GM18507 (cell line): Measurements from ENCODE around the gene SPATA31C2.
"Not testable (repeated sequence)": the region's sequence is repeated elsewhere in the genome, so short reads cannot be mapped to it uniquely, and the experiment has no call there.

Experiments used
- DNase-seq: peaks from one replicate; pipeline ENCODE4 v3.0.0; 2011; ENCODE audit warnings: low read depth; ENCODE audit not compliant: insufficient read length; ENCODE audit errors: extremely low spot score
- FAIRE-seq: peaks from 2 replicates; lab custom pipeline; 2011; peaks lifted over from hg19 to GRCh38; lab: Jason Lieb, UNC

The SPATA31C2 gene

DNA sequence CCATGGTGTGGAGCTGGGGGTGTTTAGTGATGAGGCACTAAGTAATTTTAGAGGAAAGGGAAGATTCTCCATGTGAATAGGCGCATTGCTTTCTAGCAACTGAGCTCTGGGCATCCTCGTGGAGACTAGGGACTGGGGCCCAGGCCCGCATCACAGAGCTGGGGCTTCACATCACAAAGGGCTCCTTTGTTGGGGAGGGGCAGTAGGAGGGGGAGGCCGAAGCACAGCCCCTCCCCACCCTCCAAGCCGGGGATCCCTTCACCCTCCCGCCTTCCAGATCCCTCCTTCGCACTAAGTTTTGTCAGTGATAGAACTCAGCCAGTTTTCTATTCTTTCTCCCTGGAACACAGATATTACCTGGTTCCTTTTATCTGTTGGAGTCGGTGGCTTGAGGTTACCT lies at the start of gene SPATA31C2:
Gene SPATA31C2, minus strand, starts transcription at position 101 of the 400 bp plus-strand sequence. Its CDS starts 29 bp downstream, at position 72.
- not testable (repeated sequence) for DNase-seq, FAIRE-seq

GRCh38 chr9:88187631-88188030 lies 49.4 kb upstream of the SPATA31C2 start:
- FAIRE-seq: no peak
- DNase-seq: no peak

DNA sequence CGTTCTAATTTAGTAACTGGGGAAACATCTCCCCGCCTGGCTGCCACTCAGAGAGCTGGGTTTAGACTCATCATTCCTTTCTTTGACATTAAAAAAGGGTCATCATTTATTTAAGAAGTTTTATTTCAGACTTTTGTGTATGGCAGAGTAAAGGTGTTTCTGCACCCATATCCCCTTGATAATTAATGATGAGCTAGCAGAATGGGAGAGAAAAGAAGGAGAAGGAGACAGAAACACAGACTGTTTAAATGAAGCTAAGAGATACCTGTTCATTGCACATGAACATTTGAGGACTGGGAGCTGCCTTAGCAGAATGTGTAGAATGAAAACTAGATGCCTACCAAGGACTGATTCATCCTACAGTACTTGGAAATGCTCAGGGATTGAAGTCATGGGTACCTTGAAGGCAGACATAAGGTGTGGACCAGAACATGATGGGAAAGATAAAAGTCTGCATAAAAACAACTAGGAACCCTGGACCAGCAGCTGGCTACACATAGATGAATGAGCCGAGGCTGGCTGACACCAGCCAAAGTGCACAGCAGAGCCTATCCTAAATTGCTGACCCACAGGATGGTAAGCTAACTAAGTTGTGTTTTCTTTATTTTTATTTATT lies 48.3 kb upstream of the SPATA31C2 start:
- FAIRE-seq (no peak), DNase-seq (no peak)

DNA sequence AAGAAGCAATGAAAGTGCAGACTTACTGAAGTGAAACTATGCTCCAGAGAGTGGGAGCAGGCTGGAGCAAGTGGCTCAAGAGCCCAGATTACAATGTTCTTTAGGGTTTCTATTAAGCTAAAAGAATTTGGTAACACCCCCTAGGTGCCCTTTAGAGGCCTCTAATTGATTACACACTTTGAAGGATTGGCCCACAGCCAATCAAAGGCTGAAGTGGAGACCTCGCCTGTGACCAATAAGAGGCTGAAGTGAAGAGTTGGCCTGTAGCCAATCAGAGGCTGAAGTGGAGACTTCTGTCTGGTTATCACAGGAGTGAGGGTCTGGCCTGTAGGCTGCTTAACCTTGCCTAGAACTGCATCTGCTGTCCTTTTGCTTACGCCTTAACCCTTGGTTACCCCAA lies 46.7 kb upstream of the SPATA31C2 start:
- DNase-seq (no peak), FAIRE-seq (no peak)

- FAIRE-seq: no peak
- no peak for DNase-seq
Observed at GRCh38 chr9:88183798-88184495, 45.7 kb upstream of the SPATA31C2 start.

- no peak for FAIRE-seq
- DNase-seq: no peak
Observed at GRCh38 chr9:88182501-88182900, 44.2 kb upstream of the SPATA31C2 start.

GRCh38 chr9:88180081-88180765 lies 41.9 kb upstream of the SPATA31C2 start:
- FAIRE-seq: no peak
- no peak for DNase-seq

- FAIRE-seq (no peak), DNase-seq (no peak)
Observed at GRCh38 chr9:88179062-88179521, 40.8 kb upstream of the SPATA31C2 start.

DNA sequence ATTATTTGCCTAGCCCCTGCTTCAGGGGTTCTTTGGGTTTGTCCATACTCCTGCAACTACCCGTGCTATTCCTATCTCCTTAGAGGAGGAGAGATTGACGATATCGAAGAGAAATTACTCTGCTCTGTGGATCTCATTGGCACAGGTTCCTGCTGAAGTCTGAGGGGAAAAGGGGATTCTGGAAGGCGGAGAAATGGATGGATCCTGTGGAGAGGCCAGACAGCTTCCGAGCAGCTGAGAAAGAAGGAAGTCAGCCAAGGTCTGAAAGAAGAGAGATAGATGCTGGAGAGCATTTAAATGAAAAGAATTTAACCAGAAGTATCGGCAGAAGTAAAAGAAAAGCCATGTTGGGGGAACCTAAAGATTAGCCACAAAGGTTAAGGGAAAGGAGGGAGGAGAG lies 40.4 kb upstream of the SPATA31C2 start:
- FAIRE-seq: no peak
- DNase-seq: no peak

DNA sequence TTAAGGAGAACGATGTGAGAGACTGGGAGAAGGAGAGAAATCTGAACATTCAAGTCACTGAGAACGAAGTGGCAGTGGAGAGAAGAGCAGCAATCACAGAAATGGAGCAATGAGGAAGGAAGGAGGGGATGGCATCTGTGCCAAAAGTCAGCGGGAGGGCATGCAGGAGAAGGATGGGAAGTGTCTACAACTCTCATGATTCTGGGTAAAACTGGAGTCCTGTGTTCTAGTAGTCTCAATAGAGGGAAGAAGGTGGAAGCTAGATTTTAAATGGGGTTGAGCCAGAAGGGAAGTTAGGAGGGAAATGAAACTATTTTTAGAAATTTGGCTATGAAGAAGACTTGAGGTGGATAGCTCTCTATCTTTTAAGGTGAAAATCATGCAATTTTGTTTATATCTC lies 39.1 kb upstream of the SPATA31C2 start:
- FAIRE-seq: no peak

GRCh38 chr9:88174324-88174723 lies 36.0 kb upstream of the SPATA31C2 start:
- FAIRE-seq: no peak
- DNase-seq: no peak

More for the DNA sequence above, 39.1 kb upstream of the SPATA31C2 start:
- DNase-seq: no peak

DNA sequence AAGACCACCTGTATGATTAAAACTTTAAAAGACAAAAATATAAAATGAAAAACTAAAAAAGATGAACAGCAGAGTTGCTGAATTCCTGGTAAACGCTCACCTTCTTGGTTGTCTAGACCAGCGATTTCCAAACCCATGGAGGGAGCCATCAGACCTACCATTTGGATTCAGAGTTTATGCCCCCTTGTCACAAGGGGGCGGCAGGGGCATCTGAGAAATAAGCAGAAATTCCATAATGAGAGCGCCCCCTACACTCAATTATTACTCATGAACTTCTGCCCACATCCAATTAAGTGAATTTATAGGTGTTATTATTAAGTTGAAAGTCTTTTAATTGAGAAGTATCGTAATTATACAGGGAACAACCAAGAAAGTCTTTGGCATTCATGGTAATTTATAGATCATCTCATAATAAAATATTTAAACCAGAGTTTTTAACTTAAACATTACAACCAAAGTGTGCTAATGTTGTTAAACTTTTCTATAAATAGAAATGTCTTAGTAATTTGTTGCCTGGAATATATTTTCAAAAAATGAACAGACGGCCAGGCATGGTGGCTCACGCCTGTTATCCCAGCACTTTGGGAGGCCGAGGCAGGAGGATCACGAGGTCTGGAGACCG lies 35.2 kb upstream of the SPATA31C2 start:
- FAIRE-seq: no peak
- DNase-seq: no peak

DNA sequence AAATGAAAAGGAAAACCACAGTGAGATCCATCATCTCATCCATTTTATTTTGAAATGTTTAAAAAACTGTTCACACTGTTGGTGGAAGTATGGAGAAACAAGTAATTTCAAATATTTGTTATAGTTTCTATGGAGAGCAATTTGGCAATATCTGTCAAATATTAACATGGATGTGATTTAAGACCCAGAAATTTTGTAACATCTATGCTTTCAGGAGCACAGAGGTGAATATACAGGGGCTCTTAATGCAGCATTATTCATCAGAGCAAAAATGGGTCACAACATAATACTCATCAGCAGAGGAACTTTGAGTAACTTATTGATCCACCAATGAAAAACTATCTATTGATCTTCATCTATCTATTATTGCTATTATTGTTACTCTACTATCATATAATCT lies 31.4 kb upstream of the SPATA31C2 start:
- FAIRE-seq (no peak), DNase-seq (no peak)

DNA sequence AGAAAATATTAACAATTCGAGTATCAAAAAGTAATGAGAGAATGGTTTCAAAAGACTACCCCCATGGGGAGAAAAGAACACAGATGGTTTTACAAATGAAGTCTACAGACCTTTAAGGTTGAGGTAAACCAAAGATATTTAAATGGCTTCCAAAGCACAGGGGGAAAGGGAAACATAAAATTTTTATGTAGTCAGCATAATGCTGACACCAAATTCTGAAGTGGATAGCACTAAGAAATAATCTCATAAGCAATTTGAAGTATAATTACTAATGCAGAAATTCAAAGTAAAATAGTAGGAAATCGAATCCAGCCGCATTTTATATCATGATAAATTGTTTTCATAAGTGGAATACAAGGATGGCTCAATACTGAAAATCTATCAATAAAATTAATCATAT lies 30.3 kb upstream of the SPATA31C2 start:
- no peak for FAIRE-seq
- no peak for DNase-seq

DNA sequence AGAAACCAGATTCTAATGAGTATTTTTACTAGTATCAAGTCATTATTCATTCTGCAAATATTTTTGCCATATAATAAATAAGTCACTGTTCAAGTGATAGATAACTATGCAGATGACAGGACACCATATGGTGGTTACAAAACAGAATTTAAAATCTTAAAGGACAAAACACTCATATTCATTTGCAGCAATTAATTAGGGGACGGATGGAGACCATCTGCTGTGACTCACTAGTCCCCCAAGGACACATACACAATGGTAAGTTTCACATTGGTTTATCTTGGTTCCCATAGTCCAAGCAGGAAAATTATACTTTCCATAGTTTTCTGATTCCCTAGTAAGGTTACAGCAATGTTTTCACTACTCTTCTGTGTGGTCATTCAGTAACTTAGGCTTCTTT lies 28.4 kb upstream of the SPATA31C2 start:
- FAIRE-seq (no peak), DNase-seq (no peak)

DNA sequence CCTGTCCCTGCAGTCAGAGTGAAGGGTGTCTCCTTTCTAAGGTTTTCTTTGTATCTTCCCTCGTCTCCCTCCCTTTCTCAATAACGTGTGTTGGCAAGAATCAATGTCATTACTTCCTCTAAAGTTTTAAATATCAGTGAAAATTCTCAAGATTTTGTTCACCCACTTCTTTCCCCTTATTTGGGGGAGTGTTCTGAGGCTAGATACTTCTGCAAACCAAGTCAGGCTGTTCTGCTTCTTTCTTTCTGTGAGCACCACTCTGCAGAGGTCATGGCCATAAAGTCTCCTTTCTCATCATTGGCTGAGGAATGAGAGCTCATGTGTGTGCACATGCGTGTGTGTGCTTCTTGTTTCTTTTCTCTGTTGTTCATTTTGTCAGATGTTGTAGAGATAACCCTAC lies 26.6 kb upstream of the SPATA31C2 start:
- FAIRE-seq (no peak), DNase-seq (no peak)

- FAIRE-seq: no peak
- no peak for DNase-seq
Observed at GRCh38 chr9:88161144-88161543, 22.9 kb upstream of the SPATA31C2 start.

- FAIRE-seq: no peak
- no peak for DNase-seq
Observed at GRCh38 chr9:88143957-88144625, 5.8 kb upstream of the SPATA31C2 start.

DNA sequence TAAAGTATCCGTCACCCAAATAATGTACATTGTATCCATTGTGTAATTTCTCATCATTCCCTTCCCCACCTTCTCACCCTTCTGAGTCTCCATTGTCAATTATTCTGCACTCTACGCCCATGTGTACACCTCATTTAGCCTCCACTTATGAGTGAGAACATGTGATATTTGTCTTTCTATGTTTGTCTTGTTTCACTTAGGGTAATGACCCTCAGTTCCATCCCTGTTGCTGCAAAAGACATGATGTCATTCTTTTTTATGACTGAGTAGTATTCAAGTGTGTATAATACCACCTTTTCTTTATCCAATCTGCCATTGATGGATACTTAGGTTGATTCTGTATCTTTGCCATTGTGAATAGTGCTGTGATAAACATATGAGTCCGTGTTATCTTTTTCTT lies 4.9 kb upstream of the SPATA31C2 start:
- FAIRE-seq (no peak), DNase-seq (no peak)

- DNase-seq, FAIRE-seq: not testable (repeated sequence)
Observed at GRCh38 chr9:88133552-88133951, 4.7 kb downstream of the SPATA31C2 start.
